ENCODE results near the gene IL13RA1. TPM values are rescaled to one million over a fixed set of nuclear protein-coding genes. Genes with fewer than 3 reads are reported as not detected.

IL13RA1 gene
- total RNA-seq (2014; rRNA removed) = 33.4 and 33.5 TPM in 2 replicates
- Bru-seq, nascent RNA = percentile 76 among the genes with signal in this experiment
- BruChase-seq, experiment 1, labeled RNA remaining after a 6-hour chase = percentile 76 among the genes with signal in this experiment
- BruChase-seq, experiment 2, labeled RNA remaining after a 2-hour chase = percentile 79 among the genes with signal in this experiment
- long read RNA-seq, full-length matches to known transcripts = 123 of 189 reads
- long read RNA-seq, partial matches to known transcripts = 30 of 189 reads
- long read RNA-seq, other reads (novel, unspliced or antisense) = 36 of 189 reads

- ChIA-PET POLR2A (ENCODE audit: unreplicated experiment) (interaction anchor here (0.5 to 0.7 kb wide), 4 partner anchors 17 to 1154 kb away, joined by 3 to 5 read pairs (median 4); no protein-coding TSS in a partner anchor), CTCF (interaction anchor here (1.0 kb wide), 1 partner anchor 82 kb away, joined by 5 read pairs; no protein-coding TSS in a partner anchor)
- no peaks in the 10 kb centered on the region for H3K27me3 ChIP-seq (ENCODE audit: low read length)
- H4K20me1 ChIP-seq (ENCODE audit: low read length) = no peaks in the 10 kb centered on the region
- no peak for TF ChIP-seq CTCF (conservative IDR thresholded peaks at IDR 0.05; ENCODE audit: low read depth, low read length)
- no peak for TF ChIP-seq EZH2 (IDR thresholded peaks at IDR 0.05; ENCODE audit: low read length, unreplicated experiment)
- TF ChIP-seq EZH2phosphoT487 (IDR thresholded peaks at IDR 0.05; ENCODE audit: borderline replicate concordance, low read length) = no peak
- DNase-seq = peak; percentile 92
- peak within 1 kb of the TSS; percentile 80 for H3K4me3 ChIP-seq (ENCODE audit: low read length)
- BruUV-seq (replicated peaks) = no TSS peak
- H3K4me2 ChIP-seq (ENCODE audit: low read length) = peak within 1 kb of the TSS; percentile 95
- peak within 1 kb of the TSS; percentile 95 for H3K27ac ChIP-seq (ENCODE audit: low read length)
- H3K4me1 ChIP-seq (ENCODE audit: insufficient read depth, low read length) = peaks cover 66% of the 10 kb centered on the region
- peak within 1 kb of the TSS; percentile 81 for H2AFZ ChIP-seq (ENCODE audit: low read length)
- peak within 1 kb of the TSS; percentile 91 for H3K9ac ChIP-seq (ENCODE audit: low read length)
- H3K79me2 ChIP-seq (ENCODE audit: low read length) = peaks cover 41% of the 10 kb centered on the region
- H3F3A ChIP-seq (ENCODE audit: low read length, unreplicated experiment) = no peaks in the 10 kb centered on the region
- H3K36me3 ChIP-seq (ENCODE audit: low read depth, low read length) = no peaks in the 10 kb centered on the region
- no peaks in the 10 kb centered on the region for H3K9me2 ChIP-seq (replicated peaks; ENCODE audit: low read length)
- no peaks in the 10 kb centered on the region for H3K9me3 ChIP-seq (ENCODE audit: low read length)
- peak; percentile 83 for ATAC-seq
- intact Hi-C loops (cut with micrococcal nuclease) = loop anchor here (1.0 kb wide), 2 partner anchors 61 to 83 kb away; no protein-coding TSS in a partner anchor
These were observed at the start of gene IL13RA1 for GRCh38 chrX:118726887-118727685. TSS of gene IL13RA1 (plus strand) at chrX:118727606. CDS start at chrX:118727639, 33 bp downstream.

- H3K36me3 ChIP-seq (ENCODE audit: low read depth, low read length) = no peaks in the 10 kb centered on the region
- no peak overlapping the region for H3K9ac ChIP-seq (ENCODE audit: low read length)
- ATAC-seq (0 out of 2 replicates have a peak, but pooled peaks have one; percentile 35), DNase-seq (no peak)
- H3K4me3 ChIP-seq (ENCODE audit: low read length) = no peak overlapping the region
- no peak overlapping the region for H3K27ac ChIP-seq (ENCODE audit: low read length)
- no peaks in the 10 kb centered on the region for H3K79me2 ChIP-seq (ENCODE audit: low read length)
- H3K9me3 ChIP-seq (ENCODE audit: low read length) = no peaks in the 10 kb centered on the region
- POLR2A ChIA-PET (ENCODE audit: unreplicated experiment) = no interaction called here
- H3F3A ChIP-seq (ENCODE audit: low read length, unreplicated experiment) = no peaks in the 10 kb centered on the region
- TF ChIP-seq EZH2 (IDR thresholded peaks at IDR 0.05; ENCODE audit: low read length, unreplicated experiment) (no peak), CTCF (conservative IDR thresholded peaks at IDR 0.05; ENCODE audit: low read depth, low read length) (no peak), EZH2phosphoT487 (IDR thresholded peaks at IDR 0.05; ENCODE audit: borderline replicate concordance, low read length) (no peak)
- intact Hi-C loops (cut with micrococcal nuclease) = no loop called here
- H2AFZ ChIP-seq (ENCODE audit: low read length) = no peak overlapping the region
- no peaks in the 10 kb centered on the region for H3K4me1 ChIP-seq (ENCODE audit: insufficient read depth, low read length)
- no peaks in the 10 kb centered on the region for H3K9me2 ChIP-seq (replicated peaks; ENCODE audit: low read length)
- no TSS peak for BruUV-seq (replicated peaks)
- no peaks in the 10 kb centered on the region for H3K27me3 ChIP-seq (ENCODE audit: low read length)
- H3K4me2 ChIP-seq (ENCODE audit: low read length) = no peak overlapping the region
- no peaks in the 10 kb centered on the region for H4K20me1 ChIP-seq (ENCODE audit: low read length)
- CTCF ChIA-PET = no interaction called here
These were observed 48.1 kb upstream of the IL13RA1 start for GRCh38 chrX:118679290-118679689.

All from PC-3 (cell line).